Left lobe of liver (tissue), 2 donors: ENCODE measurements around the gene PEPD. TPM values are rescaled to one million over a fixed set of nuclear protein-coding genes. Genes with fewer than 3 reads are reported as not detected.

Experiments used
- ATAC-seq: fragments of 200-7000 bp; cut with Tn5 transposase; one replicate; pipeline ENCODE4 v1.9.1; 2020; ENCODE audit warnings: mild to moderate bottlenecking, moderate library complexity
- DNase-seq: peaks from one replicate; pipeline ENCODE4 v3.0.0-alpha.2; 2020; ENCODE audit warnings: low spot score
- total RNA-seq: library from RNA; stranded (reverse); gene quantifications from one replicate; pipeline ENCODE4 v1.2.1, GENCODE V29; 2021
- donor health status: DM: no; HTN: no; CAD: no; lungs with moderate emphysema.
- donor health status: DM: no; HTN: yes; CAD: no.

The PEPD gene
- total RNA-seq, 1 donor from 2014 or later: 201 TPM

DNA sequence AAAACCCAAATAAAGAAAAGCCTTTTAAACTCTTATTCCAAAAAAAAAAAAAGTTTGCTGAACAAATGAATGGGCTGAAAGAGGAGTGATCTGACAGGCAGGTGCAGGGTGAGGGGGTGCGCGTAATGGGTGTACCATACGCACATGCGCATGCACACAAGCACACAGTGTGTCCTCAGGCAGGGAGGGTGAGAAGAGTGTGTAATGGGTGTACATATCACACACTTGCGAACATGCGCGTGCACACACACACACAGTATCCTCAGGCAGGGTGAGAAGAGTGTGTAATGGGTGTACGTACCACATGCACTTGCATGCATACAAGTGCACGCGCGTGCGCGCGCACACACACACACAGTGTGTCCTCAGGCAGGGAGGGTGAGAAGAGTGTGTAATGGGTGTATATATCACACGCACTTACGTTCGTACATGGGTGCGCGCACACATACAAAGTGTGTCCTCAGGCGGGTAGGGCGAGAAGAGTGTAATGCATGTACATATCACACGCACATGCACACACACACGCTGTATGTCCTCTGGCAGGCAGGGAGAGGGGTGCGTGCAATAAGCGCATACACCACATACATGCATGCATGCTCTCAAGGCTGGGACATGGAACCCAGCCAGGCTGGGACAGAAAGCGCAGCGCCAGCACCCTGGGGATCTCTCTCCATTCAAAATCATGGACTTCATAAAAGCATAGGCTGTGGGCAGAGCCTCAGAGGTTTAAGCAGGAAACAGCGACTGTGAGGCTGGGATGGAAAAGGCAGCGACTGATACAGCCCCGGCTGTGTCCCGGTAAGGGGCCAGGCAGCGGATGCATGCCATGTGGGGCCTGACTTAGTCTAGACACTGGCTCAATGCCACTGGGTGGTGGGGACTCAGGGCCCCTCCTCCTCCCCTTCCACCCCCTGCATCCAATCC lies 77.7 kb downstream of the PEPD start:
- ATAC-seq (peak; percentile 3), DNase-seq (peak; percentile 44)

DNA sequence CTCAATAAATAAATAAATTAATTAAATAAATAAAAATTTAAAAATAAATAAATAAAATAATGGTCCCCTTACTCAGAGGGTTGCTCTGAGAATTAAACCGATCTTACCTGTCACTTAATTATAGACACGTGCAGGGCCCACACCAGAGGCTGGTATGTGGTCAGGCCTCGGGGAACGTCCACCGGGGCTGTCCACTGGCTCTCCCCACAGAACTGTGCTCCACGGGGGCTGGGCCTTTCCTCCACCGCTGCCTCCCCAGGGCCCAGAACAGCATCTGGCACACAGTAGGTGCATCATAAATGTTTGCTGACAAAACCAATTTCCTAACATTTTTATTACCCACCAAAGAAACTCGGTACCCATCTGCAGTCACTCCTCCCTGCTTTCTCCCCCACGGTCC lies 78.9 kb downstream of the PEPD start:
- no peak for ATAC-seq
- peak; percentile 44 for DNase-seq

DNA sequence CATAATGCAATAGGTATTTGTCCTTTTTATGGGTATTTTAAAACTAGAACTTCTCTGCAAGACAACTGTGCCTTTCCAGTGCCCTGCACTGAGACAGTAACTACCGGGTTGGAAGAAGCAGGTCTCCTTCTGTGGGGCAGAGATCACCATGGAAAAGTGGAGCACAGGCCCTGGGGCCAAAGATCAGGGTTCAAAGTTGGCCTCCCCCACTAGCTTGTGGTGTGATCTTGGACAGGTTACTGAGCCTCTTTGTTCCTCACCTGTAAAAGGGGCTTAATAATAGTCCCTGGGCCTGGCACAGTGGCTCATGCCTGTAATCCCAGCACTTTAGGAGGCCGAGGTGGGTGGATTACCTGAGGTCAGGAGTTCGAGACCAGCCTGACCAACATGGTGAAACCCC lies 79.8 kb downstream of the PEPD start:
- ATAC-seq (peak; percentile 16), DNase-seq (peak; percentile 66)

DNA sequence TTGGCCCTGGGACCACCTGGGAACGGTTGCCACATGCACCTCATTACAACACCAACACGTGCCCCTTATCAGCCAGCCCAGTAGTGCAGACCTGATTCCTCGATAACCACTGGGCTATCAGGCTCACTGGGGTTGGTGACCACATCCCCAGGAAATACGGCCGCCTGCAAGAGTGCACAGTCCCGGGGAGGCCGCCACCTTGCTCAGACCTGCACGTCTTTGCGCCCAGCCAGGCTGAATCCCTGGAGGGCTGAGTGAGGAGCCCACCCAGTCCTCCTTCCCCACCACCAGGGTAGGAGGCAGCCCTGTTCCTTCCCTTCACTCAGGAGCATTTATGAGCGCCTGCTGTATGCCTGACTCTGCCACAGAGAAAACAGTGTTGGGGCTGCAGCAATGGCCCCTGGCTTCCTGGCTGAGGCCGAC lies 80.3 kb downstream of the PEPD start:
- ATAC-seq: no peak
- DNase-seq: peak; percentile 42

DNA sequence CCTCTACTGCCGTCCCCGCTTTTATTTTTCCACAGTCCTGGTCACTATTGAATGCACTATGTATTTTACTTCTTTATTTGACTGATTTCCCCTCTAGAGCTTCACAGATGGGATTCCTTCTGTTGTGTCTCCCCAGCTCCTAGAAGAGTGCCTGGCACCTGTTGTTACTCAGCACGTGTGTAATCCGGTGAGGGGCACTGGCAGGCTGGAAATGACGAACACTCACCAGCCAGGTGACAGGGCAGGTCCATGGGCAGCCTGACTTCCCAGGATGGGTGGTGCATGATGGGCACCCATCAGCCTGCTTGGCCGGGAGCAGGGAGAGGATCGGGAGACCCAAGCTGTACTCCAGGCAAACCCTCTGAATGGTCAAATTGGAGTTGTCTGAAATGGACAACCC lies 80.9 kb downstream of the PEPD start:
- no peak for DNase-seq
- ATAC-seq: no peak

DNA sequence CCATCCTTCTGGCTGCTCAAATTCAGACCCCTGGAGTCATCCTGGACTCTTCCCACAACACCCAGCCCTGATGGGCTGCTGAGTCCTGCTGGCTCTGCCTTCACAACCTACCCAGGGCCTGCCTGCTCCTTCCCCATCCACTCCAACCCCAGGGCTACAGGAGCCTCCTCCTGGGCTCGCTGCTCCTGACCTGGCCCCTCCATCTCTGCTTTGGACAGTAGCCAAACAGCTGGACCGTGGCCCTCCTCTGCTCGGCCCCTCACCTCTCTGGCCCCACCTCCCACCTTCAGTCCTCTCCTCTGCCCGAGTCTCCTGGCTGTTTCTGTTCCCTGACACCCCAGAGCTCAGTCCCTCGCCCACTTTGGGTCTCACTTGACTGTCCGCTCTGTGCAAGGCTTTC lies 81.3 kb downstream of the PEPD start:
- ATAC-seq: no peak
- DNase-seq: no peak

DNA sequence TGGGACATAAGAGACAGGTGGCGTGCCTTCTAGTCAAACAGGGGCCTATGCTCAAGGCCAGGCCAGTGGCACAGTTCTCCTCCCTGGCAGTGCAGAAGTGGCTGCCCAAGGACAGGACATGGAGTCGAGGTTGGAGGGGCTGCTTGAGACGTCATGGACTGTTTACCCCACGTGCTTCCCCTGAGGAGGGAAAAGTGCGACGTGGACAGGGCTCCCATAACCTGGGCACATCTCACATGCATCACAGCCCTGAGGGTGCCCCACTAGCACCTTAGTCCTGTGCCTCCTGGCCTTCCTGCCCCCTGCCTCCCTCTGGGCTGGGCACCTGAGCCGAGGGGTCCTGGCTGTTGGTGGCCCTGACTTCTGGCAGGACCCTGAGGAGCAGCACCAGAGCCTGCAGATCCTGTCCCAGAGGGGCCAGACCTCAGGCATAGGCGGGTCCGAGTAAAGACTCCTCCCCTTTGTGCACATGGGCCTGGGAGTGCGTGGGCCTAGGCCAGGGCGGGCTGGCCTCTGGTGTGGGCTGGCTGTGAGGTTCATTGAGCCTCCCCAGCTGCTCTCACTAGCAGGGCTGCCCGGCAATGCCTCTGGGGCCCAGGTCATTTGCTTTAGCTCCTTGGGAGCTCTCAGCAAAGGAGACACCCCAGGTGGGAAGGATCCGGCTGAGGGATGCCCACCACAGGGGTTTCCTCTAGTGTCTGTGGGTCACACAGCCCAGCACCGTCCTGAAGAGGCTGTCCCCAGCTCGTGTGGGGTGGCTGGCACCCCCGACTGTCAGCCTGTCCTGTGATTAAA lies 82.4 kb downstream of the PEPD start:
- DNase-seq: no peak
- peak; percentile 6 for ATAC-seq

DNA sequence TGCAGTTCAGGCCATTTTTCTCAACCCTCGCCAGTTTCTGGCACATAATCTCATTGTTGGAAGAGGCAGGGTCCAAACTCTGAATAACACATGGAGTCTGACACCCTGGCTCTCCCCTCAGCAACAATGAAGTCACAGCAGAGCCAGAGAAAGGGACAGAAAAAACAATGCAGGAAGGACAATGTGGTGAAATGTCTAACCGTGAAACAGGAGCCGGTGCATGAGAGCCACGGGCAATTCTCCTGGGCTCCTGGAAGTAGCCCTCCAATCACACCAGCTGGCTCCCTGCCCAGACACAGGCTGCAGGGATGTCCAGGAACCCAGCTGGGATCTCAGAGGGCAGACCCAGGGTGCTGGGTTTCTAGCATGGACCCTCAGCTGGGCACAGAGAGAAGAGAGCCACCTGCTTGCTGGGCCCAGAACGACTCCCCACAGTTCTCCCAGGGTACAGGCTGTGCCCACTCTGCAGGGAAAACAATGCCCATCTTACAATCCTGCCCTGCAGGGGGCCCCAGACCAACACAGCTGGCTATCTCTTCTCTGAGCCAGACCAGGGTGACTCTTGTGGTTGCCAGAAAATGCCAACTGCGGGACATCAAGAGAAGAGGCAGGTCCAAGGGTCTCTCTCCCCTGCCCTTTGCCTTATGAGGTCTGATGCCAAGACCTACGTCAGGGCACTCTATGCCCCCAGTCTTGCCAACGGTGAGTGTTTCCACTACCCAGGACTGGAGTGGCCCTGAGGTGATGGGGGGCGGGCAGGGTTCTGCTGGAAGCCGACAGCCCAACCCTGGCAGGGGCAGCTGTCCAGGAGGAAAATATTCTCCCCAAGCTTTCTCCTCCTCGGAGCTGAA lies 83.5 kb downstream of the PEPD start:
- peak; percentile 83 for ATAC-seq

DNA sequence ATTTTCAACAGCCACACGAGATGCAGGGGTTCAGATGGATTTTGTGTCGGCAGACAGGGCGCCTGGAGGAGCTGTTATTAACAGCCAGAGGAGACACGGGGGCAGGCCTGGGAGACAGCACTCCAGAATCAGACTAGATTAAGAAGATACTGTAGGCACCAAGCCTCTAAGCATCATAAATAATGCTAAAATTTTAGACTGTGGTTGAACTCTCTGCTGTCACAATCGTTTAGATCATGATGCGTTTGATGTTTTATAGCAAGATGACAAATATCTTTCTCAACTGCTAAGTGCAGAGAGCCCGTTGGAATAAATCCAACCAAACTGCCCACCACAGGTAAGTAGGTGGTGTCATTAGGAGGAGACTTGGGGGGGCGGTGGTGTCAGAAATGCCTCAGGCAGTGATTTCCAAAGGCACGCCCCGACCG lies 84.2 kb downstream of the PEPD start:
- DNase-seq: no peak
- no peak for ATAC-seq

More for the DNA sequence above, 83.5 kb downstream of the PEPD start:
- peak; percentile 93 for DNase-seq

DNA sequence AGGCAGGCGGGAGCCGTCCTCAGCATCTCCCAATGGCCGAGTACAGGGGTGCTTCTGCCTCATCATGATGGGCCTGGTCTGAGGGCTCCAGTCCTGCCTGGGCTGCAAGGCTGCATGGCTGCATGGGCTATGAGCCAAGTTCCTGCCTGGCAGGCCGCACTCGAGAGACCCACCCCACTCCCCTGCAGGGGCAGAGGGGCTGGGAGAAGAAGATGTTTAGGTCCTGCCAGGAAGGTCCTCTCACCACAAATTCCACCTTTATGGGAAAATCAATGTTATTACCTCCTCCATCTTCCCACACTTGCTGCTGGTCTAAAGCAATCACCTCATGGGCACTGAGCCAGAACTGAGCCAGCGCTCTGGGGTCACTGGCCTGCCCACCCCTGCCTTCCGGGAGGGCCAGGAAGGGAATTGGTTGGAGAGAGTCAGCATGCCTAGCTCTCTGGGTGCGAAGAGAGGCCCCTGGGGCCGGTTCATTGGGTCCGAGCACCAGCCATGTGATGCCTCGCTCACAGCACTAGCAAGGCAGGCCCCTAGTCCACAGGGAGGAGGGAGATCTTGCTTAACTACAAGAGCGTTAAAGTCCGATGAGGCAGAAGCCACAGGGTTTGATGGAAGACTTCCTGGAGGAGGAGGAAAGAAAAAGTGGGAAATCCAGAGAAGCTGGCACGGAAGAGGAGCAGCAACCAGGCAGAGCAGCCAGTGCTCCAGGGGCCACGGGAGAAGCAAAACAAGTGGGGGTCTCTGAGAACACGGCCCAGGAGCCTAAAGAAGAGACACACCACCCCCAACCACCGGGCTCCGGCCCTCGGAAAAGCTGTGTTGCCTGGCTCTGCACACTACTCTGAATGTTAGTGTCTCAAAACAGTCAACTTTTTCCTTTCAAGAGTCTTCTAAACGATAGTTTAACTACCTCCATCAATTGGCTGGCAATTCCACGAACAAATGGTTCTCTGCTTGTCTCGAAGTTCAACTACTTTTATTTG lies 84.9 kb downstream of the PEPD start:
- ATAC-seq (no peak), DNase-seq (no peak)

DNA sequence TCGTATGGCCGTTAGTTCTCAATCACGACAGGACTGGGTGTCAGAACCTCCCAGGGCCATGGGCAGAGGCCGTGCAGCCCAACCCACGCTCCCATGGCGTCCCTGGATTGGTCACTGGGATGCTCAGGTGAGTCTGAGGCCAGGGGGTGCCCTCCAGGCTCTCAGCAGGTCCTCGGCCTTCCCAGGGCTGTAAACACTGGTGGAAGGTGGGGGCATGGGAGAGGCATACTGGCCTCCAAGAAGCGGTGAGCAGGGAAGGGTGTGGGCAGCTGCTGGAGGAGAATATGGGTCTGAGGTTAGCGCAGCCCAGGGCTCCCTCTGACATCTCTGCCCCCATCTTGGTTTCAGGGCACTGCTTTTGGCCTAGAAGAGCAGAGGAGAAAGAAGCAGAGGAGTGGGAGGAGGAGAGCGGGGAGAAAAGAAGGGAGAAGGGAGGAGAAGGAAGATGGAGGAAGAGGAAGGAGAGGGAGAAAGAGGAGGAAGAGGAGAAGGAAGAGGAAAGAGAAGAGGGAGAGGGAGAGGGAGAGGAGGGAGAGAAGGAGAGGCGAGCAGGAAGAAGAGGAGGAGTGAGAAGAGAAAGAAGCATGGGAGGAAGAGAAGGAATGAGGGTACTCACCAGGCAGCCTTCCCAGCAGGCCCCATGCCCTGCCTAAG lies 85.8 kb downstream of the PEPD start:
- DNase-seq (no peak), ATAC-seq (no peak)

DNA sequence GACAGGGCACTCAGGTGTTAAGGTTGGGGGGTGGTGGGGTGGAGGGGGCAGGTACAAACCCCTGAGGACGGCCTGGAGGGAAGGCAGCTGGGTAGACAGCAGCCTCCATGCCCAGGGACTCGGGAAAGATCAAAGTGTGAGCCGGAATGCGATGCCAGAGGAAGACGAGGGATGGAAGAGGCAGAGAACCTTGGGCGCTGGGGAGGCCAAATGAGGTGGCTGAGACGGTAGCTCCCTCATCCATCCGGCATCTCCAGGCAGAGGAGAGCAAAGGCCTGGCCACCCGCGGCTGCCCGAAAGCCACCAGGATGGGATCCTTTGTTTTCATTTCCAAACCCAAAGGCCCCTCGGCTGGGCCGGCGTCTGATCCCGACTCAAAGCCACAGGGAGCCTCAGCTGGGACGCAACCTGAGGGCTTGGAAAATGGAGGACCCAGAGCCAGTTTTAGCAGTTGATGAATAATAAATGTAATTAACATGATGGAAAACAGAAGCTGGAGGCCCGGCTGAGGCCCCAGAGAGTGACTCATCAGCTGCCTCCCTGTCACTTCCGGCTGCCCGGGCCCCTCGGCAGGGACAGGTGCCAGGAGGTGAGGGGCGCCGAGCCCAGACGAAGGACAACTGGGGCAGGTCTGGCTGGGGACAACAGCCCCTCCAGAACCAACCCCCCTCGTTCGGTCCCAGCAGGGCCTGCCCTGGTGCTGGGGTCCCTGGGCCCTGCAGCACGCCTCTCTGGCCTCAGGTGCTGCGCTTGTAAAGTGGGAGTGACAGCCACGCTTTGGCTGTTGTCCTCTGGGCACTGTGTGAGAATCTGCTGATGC lies 86.5 kb downstream of the PEPD start:
- DNase-seq (no peak), ATAC-seq (no peak)

DNA sequence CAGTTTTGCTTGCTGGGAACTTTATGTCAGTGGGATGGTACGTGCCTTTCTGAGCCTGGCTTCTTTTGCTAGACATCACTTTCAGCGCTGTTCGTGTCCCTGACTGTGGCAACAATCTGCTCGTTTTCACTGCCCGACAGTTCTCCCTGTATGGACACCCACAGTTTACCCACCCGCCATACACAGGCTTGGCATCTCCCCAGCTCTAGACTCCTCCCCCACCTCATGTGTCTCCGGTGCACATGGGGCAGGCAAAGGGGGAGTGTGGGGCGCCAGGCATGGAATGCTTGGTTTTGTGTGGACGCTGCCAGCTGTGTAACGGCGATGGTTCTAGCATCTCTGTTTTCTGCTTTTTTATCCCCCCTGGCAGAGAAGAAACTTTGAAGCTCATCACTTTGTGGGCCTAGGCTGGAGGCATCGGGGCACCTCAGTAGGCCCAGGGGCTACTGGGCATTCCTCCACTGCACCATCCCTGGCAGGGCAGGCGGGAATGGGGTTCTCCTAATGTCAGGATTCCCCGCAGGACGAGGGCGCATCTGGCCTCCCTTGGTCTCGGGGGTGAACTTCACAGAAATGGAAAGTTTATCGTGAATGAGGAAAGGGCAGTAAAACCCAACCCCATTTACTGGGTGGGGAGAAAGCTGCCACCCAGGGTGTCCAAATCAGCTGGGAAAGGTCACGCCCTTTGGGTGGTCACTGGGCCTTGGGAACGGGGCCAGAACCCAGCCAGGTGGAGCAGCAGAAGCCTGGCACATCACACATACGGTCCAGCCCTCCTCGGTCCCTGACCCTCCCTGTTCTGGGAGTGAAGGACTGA lies 87.3 kb downstream of the PEPD start:
- ATAC-seq: no peak
- DNase-seq: no peak

DNA sequence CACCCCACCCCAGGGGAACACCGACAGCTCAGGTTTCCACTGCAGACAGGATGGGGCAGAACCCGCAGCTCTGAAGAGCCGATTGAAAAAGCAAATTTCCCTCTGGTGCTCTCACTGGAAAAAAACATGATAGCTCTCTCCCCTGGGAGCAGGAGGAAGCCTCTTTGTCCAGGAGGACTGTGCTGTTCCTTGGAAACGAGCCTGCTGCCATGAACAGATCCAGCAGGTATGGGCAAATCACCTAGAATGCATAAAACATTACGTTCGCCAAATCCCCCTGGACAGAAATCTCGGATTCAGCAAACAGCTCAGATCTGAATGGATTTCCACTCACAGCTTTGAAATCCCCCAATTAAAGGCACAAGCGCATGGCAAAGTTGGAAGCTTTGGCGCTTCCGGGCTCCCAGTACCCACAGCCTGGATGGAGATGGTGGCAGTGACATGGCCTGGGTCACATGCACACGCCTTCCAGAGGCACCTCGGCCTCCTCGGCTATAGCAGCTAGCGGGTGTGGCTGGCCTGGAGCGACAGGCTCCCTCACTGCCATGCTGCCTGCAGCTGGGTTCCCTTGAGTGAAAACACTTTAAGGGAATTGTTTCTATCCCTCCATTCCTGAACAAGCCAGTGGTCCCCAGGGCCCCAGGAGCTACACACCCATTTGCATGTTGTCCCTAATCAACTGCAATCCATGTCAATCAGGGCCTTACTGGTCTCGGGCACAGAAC lies 89.0 kb downstream of the PEPD start:
- DNase-seq (peak; percentile 32), ATAC-seq (no peak)

DNA sequence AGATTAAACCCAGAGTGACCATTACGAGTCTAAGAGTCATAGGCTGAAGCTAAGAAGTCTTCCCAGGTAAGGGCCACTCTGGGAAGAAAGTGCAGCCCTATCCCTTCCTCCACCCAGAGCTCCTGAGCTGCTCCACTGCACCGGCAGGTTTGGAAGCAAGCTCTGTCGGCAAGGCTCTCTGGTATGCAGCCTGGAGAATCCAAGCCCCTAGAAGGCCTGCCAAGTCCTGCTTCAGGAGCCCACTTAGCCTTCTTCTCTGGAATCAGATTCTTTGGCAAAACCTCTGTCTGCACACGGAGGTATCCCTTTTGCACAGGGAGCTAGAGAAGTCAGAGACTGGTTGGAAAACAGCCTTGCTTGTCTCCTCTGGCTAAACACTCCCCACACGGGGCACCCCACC lies 89.6 kb downstream of the PEPD start:
- DNase-seq: no peak
- no peak for ATAC-seq

DNA sequence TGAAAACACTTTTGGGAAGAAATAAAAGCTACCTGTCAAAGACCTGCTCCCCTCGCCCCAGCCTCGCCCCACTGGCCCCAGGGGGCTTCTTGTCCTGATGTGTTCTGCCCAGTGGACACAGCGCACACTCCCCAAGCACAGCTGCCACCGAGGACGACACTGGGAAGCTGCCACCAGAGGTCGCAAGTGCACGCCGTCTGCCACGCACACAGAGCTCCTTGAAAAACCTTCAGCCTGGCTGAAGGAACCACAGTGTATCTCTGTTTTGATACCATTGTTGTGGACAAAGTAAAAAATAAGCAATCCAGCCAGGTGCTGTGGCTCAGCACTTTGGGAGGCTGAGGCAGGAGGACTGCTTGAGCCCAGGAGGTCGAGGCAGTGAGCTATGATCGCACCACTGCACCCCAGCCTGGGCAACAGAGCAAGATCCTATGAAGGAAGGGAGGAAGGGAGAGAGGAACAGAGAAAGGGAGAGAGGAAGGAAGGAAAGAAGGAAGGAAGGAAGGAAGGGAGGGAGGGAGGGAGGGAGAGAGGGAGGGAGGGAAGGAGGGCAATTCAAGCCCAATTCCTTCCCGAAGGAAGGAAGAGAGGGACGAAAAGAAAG lies 90.8 kb downstream of the PEPD start:
- DNase-seq (peak; percentile 55), ATAC-seq (peak; percentile 70)
